H9 (cell line): ENCODE measurements around the gene SHISA9. TPM values are rescaled to one million over a fixed set of nuclear protein-coding genes. Genes with fewer than 3 reads are reported as not detected.

Experiments
- DNase-seq: peaks from one replicate; pipeline ENCODE4 v3.0.0-alpha.2; 2017
- H2AFZ ChIP-seq: one replicate; pipeline ENCODE4 v1.6.1; 2013; ENCODE audit warnings: mild to moderate bottlenecking, low read length, control low read depth, moderate library complexity
- H2AK5ac ChIP-seq: 2 replicates; pipeline ENCODE4 v1.6.1; 2013; ENCODE audit warnings: low read length, control low read depth, mixed read lengths; ENCODE audit not compliant: insufficient read length
- H2BK120ac ChIP-seq: one replicate; pipeline ENCODE4 v1.6.1; 2013; ENCODE audit warnings: low read depth, mild to moderate bottlenecking, low read length, control low read depth, inconsistent platforms; ENCODE audit not compliant: poor library complexity, severe bottlenecking
- H2BK12ac ChIP-seq: 2 replicates; pipeline ENCODE4 v1.6.1; 2013; ENCODE audit warnings: low read length, control low read depth, mixed read lengths, low read depth; ENCODE audit not compliant: insufficient read length
- H2BK15ac ChIP-seq: 2 replicates; pipeline ENCODE4 v1.6.1; 2013; ENCODE audit warnings: low read depth, low read length, control low read depth
- H2BK20ac ChIP-seq: one replicate; pipeline ENCODE4 v1.6.1; 2013; ENCODE audit warnings: low read depth, mild to moderate bottlenecking, low read length, control low read depth, inconsistent platforms; ENCODE audit not compliant: poor library complexity, severe bottlenecking
- H2BK5ac ChIP-seq: 2 replicates; pipeline ENCODE4 v1.6.1; 2013; ENCODE audit warnings: low read length, control low read depth, mixed read lengths; ENCODE audit not compliant: insufficient read length
- H3K14ac ChIP-seq: 2 replicates; pipeline ENCODE4 v1.6.1; 2013; ENCODE audit warnings: low read length, control low read depth; ENCODE audit not compliant: insufficient read depth
- H3K18ac ChIP-seq: 2 replicates; pipeline ENCODE4 v1.6.1; 2013; ENCODE audit warnings: low read depth, mild to moderate bottlenecking, mixed read lengths, low read length, control low read depth; ENCODE audit not compliant: insufficient read length
- H3K23ac ChIP-seq: 2 replicates; pipeline ENCODE4 v1.6.1; 2013; ENCODE audit warnings: low read length, control low read depth, mixed read lengths, low read depth; ENCODE audit not compliant: insufficient read length
- H3K23me2 ChIP-seq: 2 replicates; pipeline ENCODE4 v1.6.1; 2013; ENCODE audit warnings: low read depth, mild to moderate bottlenecking, mixed read lengths, low read length, control low read depth; ENCODE audit not compliant: insufficient read length, poor library complexity, severe bottlenecking
- H3K27ac ChIP-seq: 2 replicates; pipeline ENCODE4 v1.5.1; 2013; ENCODE audit warnings: low read length, control low read depth, mixed read lengths, low read depth; ENCODE audit not compliant: insufficient read length
- H3K27me3 ChIP-seq: 2 replicates; pipeline ENCODE4 v1.6.1; 2013; ENCODE audit warnings: low read length, control low read depth, inconsistent platforms; ENCODE audit not compliant: insufficient read depth
- H3K4ac ChIP-seq: 2 replicates; pipeline ENCODE4 v1.6.1; 2013; ENCODE audit warnings: low read depth, mild to moderate bottlenecking, control low read depth, inconsistent platforms, low read length, moderate library complexity
- H3K4me1 ChIP-seq: 2 replicates; pipeline ENCODE4 v1.6.1; 2013; ENCODE audit warnings: low read length, control low read depth, inconsistent platforms; ENCODE audit not compliant: insufficient read depth
- H3K4me2 ChIP-seq: 2 replicates; pipeline ENCODE4 v1.6.1; 2013; ENCODE audit warnings: low read length, control low read depth, mixed read lengths; ENCODE audit not compliant: insufficient read length, insufficient read depth
- H3K56ac ChIP-seq: 2 replicates; pipeline ENCODE4 v1.6.1; 2013; ENCODE audit warnings: low read depth, mild to moderate bottlenecking, mixed read lengths, low read length, control low read depth; ENCODE audit not compliant: insufficient read length
- H3K79me1 ChIP-seq: 2 replicates; pipeline ENCODE4 v1.6.1; 2013; ENCODE audit warnings: low read depth, mild to moderate bottlenecking, moderate library complexity, low read length, control low read depth, inconsistent platforms; ENCODE audit not compliant: insufficient read depth, poor library complexity, severe bottlenecking
- H3K79me2 ChIP-seq: 2 replicates; pipeline ENCODE4 v1.6.1; 2013; ENCODE audit warnings: low read length, control low read depth, inconsistent platforms; ENCODE audit not compliant: insufficient read depth
- H3K9ac ChIP-seq: 2 replicates; pipeline ENCODE4 v1.6.1; 2013; ENCODE audit warnings: low read length, control low read depth, mixed read lengths; ENCODE audit not compliant: insufficient read length; ENCODE audit errors: extremely low read depth
- H3K9me3 ChIP-seq: one replicate; pipeline ENCODE4 v1.6.1; 2013; ENCODE audit warnings: low read depth, low read length, inconsistent platforms; ENCODE audit not compliant: control insufficient read depth
- H3T11ph ChIP-seq: one replicate; pipeline ENCODE4 v1.6.1; 2013; ENCODE audit warnings: mild to moderate bottlenecking, low read length, control low read depth, inconsistent platforms
- H4K20me1 ChIP-seq: one replicate; pipeline ENCODE4 v1.6.1; 2013; ENCODE audit not compliant: control insufficient read depth, insufficient read length, insufficient read depth
- H4K5ac ChIP-seq: 2 replicates; pipeline ENCODE4 v1.6.1; 2013; ENCODE audit warnings: low read depth, mild to moderate bottlenecking, mixed read lengths, low read length, control low read depth; ENCODE audit not compliant: insufficient read length
- H4K8ac ChIP-seq: replicated peaks from 2 replicates; pipeline ENCODE4 v1.6.1; 2013; ENCODE audit warnings: low read length, control low read depth, mixed read lengths, low read depth; ENCODE audit not compliant: insufficient read length
- H4K91ac ChIP-seq: 2 replicates; pipeline ENCODE4 v1.6.1; 2013; ENCODE audit warnings: low read depth, mild to moderate bottlenecking, moderate library complexity, mixed read lengths, low read length, control low read depth; ENCODE audit not compliant: insufficient read length
- H3K27ac Mint-ChIP-seq, 3 experiments: 2 replicates in 2 of 3; 3 replicates in 1 of 3; pipeline ENCODE4 v1.8.0; 2020 to 2021; ENCODE audit warnings: mixed read lengths in 3 of 3, mild to moderate bottlenecking in 1 of 3, moderate library complexity in 1 of 3
- H3K27me3 Mint-ChIP-seq: 2 replicates; pipeline ENCODE4 v1.8.0; 2021; ENCODE audit warnings: low read depth, mild to moderate bottlenecking, moderate library complexity, mixed read lengths
- H3K36me3 Mint-ChIP-seq, 3 experiments: 2 replicates in 2 of 3; 3 replicates in 1 of 3; pipeline ENCODE4 v1.8.0; 2020 to 2021; ENCODE audit warnings: low read depth in 3 of 3, mixed read lengths in 3 of 3; ENCODE audit not compliant: insufficient read depth in 1 of 3
- H3K4me1 Mint-ChIP-seq, 2 experiments: 2 replicates each; pipeline ENCODE4 v1.8.0; 2020; ENCODE audit warnings: mixed read lengths in 2 of 2
- H3K4me3 Mint-ChIP-seq, 2 experiments: 2 replicates in 1 of 2; 3 replicates in 1 of 2; pipeline ENCODE4 v1.8.0; 2020 to 2021; ENCODE audit warnings: mild to moderate bottlenecking in 2 of 2, mixed read lengths in 2 of 2, moderate library complexity in 1 of 2
- H3K9me3 Mint-ChIP-seq, 2 experiments: 2 replicates in 1 of 2; 3 replicates in 1 of 2; pipeline ENCODE4 v1.8.0; 2020; ENCODE audit warnings: mild to moderate bottlenecking in 2 of 2, mixed read lengths in 2 of 2, moderate library complexity in 1 of 2
- WGBS: extraction: QIAGEN DNeasy Blood & Tissue Kit; methylation state at CpG from one replicate; pipeline ENCODE4 v1.1.7; 2013; ENCODE audit warnings: missing lambda C conversion rate, low lambda C conversion rate, mixed read lengths; ENCODE audit not compliant: insufficient read length; ENCODE audit errors: extremely low coverage; 5-methylcytosine and 5-hydroxymethylcytosine counted together
- total RNA-seq: library from RNA; stranded (reverse); gene quantifications from 2 replicates; pipeline ENCODE4 v1.2.1, GENCODE V29; 2021
- TF ChIP-seq, protein P1 (sequence below): fragments of 200-600 bp; sonication (generic); conservative IDR thresholded peaks from 3 replicates; pipeline ENCODE4 v1.8.0; 2021; ENCODE audit warnings: antibody characterized with exemption, mild to moderate bottlenecking

Gene SHISA9
- total RNA-seq, 1 experiment from 2014 or later, result 7.0 TPM

DNA sequence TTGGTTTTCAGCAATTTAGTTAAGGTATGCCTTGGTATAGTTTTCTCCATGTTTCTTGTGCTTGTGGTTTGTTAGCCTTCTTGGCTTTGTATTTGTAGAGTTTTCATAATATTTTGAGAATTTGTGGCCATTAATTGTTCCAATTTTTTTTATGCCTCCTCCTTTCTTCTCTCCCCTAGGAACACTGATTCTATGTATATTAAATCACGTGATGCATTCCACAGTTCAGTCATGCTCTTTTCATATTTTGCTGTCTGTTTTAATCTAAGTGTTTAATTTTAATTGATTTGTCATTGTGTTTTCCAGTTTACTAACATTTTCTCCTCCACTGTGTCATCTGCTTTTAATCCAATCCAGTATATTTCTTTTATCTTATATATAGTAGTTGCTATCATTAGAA, 263.6 kb downstream of the SHISA9 start:
- peaks cover 27 to 41% of the 10 kb centered on the region in 2 experiments for H3K4me1 Mint-ChIP-seq
- H3K27me3 Mint-ChIP-seq, result no peaks in the 10 kb centered on the region
- Histone ChIP-seq H3K14ac (no peak overlapping the region), H3K18ac (no peak overlapping the region), H2BK5ac (no peak overlapping the region), H3K9me3 (no peaks in the 10 kb centered on the region), H2BK120ac (no peak overlapping the region), H3K23ac (no peak overlapping the region), H4K8ac (no peak overlapping the region), H2AFZ (no peak overlapping the region), H2BK12ac (no peak overlapping the region), H3K79me2 (peaks cover 2% of the 10 kb centered on the region; the same call in 1 of the 2 replicates), H3K56ac (no peak overlapping the region), H3K4me2 (no peak overlapping the region), H2BK20ac (no peak overlapping the region), H4K5ac (no peak overlapping the region), H3K4ac (no peak overlapping the region), H3K9ac (no peak overlapping the region), H3K79me1 (no peaks in the 10 kb centered on the region), H2BK15ac (no peak overlapping the region), H4K20me1 (no peaks in the 10 kb centered on the region), H3K27me3 (no peaks in the 10 kb centered on the region), H2AK5ac (no peak overlapping the region), H3K23me2 (no peaks in the 10 kb centered on the region), H4K91ac (no peak overlapping the region), H3K4me1 (peaks cover 11% of the 10 kb centered on the region; the same call in 1 of the 2 replicates), H3T11ph (no peak overlapping the region), H3K27ac (no peak overlapping the region)
- WGBS, result no CpG with 5 or more reads among the region's 1 CpG
- TF ChIP-seq, protein P1, sequence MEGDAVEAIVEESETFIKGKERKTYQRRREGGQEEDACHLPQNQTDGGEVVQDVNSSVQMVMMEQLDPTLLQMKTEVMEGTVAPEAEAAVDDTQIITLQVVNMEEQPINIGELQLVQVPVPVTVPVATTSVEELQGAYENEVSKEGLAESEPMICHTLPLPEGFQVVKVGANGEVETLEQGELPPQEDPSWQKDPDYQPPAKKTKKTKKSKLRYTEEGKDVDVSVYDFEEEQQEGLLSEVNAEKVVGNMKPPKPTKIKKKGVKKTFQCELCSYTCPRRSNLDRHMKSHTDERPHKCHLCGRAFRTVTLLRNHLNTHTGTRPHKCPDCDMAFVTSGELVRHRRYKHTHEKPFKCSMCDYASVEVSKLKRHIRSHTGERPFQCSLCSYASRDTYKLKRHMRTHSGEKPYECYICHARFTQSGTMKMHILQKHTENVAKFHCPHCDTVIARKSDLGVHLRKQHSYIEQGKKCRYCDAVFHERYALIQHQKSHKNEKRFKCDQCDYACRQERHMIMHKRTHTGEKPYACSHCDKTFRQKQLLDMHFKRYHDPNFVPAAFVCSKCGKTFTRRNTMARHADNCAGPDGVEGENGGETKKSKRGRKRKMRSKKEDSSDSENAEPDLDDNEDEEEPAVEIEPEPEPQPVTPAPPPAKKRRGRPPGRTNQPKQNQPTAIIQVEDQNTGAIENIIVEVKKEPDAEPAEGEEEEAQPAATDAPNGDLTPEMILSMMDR, result no peak
- no peak overlapping the region for H3K4me3 Mint-ChIP-seq
- DNase-seq, result no peak
- H3K36me3 Mint-ChIP-seq, result peaks cover 0 to 4% (median 3%) of the 10 kb centered on the region in 3 experiments; a peak in 4 of 7 replicates
- H3K27ac Mint-ChIP-seq, result no peak overlapping the region
- H3K9me3 Mint-ChIP-seq, result peaks cover 4 to 7% of the 10 kb centered on the region in 2 experiments; a peak in 3 of 5 replicates
